OCI-LY7 (cell line): ENCODE results near the gene MAPK11.

Experiments used
- CTCF ChIP-seq: fragments of 200-600 bp; sonication (generic); conservative IDR thresholded peaks from 2 replicates; pipeline ENCODE4 v1.5.1; 2014; ENCODE audit warnings: mild to moderate bottlenecking, antibody characterized with exemption, low read length, moderate library complexity, mixed read lengths
- EZH2phosphoT487 ChIP-seq: fragments of 200-600 bp; sonication (generic); IDR thresholded peaks from 2 replicates; pipeline ENCODE4 v1.6.1; 2018; ENCODE audit warnings: low read depth, borderline replicate concordance, mild to moderate bottlenecking, mixed run types, antibody characterized with exemption, low read length, moderate library complexity, mixed read lengths

- TF ChIP-seq CTCF: peak; percentile 94
- no peak for TF ChIP-seq EZH2phosphoT487
Observed at GRCh38 chr22:50276143-50276542, 6.0 kb upstream of the MAPK11 start.
